HG03280 (cell line): Measurements from ENCODE around the gene DAZAP1.

ENCODE experiments used
- ATAC-seq: cut with Tn5 transposase; IDR thresholded peaks from one replicate; pipeline ENCODE4 v1.9.1; 2021; ENCODE audit warnings: mild to moderate bottlenecking, moderate library complexity; ENCODE audit not compliant: unreplicated experiment

The DAZAP1 gene

DNA sequence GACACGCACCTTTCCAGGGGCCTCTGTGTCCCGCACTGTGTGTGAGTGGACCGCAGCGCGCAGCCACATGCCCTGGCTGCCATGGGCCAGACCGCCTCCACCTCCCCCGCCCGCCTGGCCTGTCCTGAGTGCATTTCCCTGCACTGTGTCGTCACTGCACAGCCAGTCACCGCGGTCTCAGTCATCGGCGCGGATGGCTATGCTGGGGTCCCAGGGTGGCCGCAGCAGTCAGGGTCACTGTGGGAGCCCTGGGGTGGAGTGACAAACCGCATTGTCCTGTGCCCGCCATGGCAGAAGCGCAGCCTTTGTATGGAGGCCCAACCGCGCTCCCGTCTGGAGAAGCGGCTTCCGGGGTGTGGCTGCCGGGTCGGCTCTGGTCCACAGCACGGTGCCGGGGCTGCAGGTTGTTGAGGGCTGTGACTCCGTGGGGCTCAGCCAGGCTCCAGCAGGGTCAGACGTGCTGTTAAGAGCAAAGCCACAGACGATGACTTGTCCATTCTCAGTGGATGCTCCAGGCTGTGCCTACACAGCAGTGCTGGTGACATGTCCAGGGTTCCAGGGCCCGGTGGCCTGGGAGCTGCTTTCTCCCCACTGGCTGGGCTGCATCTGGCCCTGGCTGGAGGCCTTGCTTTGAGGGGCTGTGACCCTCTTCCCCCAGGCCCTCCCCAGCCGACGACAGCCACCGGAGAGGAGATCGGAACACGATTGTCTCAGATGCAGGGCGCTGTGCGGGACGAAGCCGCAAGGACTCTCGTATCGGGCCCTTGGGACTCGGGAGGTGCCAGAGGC lies 30.0 kb upstream of the DAZAP1 start:
- no peak for ATAC-seq

DNA sequence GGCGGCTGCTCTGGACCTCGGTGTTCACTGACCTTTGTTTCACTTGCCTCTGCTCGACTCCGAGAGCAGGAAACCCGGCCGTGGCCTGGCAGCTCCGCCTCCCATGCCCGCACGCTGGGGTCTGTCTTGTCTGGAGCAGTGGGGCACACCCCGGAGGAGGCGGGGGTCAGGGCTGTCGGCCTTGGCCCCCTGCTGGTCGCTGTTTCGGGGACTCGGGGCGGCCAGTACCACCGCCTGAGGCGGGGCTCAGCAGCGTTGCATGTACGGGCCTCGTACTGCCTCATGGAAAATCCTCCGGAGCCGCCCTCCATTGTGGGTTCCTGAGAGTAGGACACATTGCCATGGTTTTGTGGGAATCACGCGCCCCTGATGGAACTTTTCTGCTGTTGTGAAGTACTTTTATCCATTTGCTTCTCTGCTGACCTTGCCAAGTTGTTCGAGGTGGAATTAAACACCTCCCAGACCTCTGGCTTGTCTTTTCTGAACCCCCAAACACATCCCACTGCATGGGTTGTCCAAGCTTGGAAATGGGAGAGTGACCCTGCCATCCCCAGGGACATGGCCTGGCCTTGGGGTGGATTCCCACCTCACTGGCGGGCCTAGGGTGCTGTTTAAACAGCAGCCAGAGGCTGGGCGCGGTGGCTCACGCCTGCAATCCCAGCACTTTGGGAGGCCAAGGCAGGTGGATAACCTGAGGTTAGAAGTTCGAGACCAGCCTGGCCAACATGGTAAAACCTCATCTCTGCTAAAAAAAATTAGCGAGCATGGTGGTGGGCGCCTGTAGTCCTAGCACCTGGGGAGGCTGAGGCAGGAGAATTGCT lies 29.2 kb upstream of the DAZAP1 start:
- no peak for ATAC-seq

DNA sequence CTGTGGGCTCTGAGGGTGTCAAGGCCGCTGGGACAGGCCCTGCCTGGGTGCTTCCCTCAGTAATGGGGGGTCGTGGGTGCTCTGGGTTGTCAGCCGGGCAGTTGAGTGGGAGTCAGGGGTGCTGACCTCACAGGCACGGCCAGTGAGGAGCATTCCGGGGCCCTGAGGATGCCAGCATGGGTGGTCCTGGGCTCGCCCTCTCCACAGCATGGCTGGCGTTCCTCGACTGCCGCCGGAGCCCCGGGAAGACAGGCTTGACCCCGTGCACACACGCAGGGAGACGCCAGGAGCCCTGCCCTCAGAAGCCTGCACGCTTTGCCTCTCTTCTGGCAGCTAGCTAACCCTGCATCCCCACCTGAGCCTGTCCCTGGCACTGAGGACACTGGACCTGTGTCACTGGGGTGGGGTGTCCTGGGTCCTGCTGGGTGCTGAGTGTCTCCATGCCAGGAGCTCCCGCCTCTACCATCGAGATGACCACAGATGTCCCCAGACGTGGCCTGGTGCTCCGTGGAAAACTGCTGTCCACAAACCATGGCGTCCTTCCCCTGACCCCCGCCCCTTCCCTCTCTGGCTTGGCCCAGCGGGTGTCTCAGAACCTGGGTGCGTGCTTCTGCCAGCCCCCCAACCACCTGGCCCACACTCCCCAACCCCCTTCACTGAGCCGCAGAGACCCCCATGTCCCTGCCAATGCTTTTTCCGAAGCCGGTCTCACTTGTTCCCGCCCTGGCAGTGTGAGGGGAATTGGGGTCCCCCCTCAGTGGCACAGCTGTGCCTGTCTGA lies 28.1 kb upstream of the DAZAP1 start:
- no peak for ATAC-seq

DNA sequence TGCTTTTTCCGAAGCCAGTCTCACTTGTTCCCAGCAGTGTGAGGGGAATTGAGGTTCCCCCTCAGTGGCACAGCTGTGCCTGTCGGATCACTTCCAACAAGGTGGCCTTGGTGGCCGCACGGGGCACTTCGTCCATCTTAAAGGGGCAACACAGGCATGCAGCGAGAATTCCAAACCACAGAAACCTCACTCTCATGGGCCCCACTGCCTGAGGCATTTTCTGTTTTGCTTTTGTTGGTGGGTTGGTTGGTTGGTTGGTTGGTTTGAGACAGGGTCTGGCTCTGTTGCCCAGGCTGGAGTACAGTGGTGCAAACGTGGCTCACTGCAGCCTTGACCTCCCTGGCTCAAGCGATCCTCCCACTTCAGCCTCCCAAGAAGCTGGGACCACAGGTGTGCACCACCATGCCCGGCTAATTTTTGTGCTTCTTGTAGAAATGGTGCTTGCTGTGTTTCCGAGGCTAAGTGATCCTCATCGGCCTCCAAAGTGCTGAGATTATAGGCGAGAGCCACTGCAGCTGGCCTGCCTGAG lies 27.4 kb upstream of the DAZAP1 start:
- no peak for ATAC-seq

DNA sequence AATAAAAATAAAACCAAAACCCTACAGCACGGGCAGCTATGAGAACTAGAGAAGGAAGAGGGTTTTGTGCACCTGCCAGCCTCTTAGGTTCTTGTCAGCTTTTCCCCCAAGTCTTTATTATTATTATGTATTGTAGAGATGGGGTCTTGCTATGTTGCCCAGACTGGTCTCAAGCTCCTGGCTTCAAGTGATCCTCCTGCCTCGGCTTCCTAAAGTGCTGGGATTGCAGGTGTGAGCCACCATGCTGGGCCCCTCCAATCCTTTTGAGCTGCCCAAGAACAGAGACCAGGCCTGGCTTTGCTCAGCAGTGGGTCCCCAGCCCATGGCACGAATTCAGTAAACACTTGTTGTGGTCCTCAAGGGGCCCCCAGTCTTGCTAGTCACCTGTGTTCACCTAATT lies 25.1 kb upstream of the DAZAP1 start:
- no peak for ATAC-seq

DNA sequence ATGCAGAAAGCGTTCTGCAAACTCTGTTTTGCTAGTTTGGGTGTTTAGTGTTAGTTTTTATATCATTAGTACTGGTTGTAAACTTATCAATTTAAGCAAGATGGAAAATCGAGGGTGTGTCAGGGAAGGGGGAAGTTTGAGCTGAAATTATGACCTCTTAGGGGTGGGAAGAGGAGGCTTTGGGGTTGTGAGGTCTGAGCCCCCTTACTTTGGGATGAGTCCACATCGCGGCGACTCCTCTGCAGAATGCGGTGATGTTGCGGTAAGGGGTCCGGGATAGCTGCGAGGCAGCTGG lies 24.4 kb upstream of the DAZAP1 start:
- ATAC-seq, result no peak

DNA sequence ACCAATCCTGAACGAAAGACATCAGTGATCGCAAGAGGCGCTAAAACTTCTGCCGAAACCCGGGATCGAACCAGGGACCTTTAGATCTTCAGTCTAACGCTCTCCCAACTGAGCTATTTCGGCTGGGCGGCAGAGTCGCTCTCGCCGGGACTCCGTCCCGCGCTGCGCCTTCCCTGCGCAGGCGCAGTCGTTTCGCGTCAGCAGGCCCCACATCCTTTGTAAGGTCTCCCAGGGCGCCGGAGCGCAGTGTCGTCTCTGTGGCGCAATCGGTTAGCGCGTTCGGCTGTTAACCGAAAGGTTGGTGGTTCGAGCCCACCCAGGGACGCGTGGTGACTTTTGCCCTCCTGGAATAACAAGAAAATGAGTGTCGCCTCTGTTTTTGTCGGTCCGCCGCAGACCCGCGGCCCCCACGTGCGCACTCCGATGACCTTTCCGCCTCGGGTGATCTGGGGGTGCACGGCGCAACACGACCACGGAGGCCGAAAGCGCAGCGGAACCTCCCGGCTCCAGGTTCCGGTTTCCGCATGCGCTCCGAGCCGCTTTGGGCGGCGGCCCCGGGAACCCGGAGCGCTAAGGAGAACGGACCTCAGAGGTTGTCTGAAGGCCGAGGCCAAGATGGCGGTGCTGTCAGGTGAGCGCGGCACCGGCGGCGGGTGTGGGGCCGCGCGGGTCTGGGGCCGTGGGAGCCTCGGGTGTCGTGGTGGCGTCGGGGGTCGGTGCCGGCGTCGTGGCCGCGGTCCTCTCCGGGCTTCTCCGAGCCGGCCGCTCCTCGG lies 23.9 kb upstream of the DAZAP1 start, which contains the start of gene NDUFS7:
NDUFS7 (plus strand) TSS at position 596 of the 773 bp plus-strand sequence; CDS start at position 616, 20 bp downstream.
- peak; percentile 78 for ATAC-seq

DNA sequence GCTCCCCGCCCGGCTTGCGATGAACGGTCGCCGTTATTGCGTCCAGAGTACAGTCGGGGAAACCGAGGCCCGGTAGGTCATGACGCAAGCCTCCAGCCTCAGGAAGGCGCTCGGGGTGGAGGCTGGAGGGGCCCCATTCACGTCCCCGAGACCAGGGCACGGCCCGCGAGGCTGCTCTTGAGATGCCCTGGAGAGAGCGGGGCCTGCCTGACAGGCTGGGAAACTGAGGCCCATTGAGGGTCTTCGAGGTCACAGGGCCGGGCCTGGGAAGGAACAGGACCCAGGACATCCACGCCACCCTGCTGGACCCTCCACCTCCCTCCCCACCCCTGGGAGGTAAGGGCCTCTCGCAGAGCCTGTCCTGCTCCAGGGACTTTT lies 23.3 kb upstream of the DAZAP1 start:
- ATAC-seq, result peak; percentile 1

DNA sequence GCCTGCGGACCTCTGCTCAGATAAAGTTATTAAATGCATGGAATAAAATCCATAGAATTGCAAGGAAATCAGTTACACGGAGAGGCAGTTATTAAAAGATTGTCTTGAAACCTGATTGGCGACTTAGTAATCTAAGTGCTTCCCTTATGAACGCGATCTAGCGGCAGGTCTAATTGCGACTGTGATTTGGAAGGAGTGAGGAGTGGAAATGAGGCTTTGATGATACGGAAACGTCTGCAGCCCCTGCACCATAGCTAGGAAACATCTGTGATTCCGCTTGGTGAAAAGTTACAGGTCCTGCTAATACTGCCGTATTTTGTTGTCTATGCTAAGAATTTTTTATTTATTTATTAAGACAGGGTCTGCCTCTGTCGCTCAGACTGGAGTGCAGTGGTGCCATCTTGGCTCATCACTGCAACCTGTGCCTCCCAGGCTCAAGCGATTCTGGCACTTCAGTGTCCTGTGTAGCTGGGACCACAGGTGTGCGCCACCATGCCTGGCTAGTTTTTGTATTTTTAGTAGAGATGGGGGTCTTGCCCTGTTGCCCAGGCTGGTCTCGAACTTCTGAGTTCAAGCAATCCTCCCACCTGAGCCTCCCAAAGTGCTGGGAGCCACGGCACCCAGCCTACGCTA lies 22.8 kb upstream of the DAZAP1 start:
- ATAC-seq, result no peak

DNA sequence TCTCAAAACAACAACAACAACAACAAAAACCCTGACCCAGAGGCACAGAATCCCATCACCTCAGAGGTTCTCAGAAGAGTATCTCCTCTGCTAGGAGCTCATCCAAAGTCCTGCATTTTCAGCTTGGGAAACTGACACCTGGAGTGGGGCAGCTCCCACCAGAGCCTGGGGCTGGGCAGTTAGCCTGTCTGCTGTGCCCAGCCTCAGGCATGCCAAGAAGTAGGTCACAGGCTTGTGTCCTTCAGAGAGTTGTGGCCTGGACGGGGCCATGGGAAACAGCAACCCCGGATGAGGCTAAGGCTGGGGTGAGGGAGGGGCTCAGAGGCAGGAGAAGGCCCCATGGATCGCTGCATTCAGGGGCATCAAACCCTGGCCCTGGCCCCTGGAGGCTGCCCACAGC lies 21.6 kb upstream of the DAZAP1 start:
- ATAC-seq, result no peak

DNA sequence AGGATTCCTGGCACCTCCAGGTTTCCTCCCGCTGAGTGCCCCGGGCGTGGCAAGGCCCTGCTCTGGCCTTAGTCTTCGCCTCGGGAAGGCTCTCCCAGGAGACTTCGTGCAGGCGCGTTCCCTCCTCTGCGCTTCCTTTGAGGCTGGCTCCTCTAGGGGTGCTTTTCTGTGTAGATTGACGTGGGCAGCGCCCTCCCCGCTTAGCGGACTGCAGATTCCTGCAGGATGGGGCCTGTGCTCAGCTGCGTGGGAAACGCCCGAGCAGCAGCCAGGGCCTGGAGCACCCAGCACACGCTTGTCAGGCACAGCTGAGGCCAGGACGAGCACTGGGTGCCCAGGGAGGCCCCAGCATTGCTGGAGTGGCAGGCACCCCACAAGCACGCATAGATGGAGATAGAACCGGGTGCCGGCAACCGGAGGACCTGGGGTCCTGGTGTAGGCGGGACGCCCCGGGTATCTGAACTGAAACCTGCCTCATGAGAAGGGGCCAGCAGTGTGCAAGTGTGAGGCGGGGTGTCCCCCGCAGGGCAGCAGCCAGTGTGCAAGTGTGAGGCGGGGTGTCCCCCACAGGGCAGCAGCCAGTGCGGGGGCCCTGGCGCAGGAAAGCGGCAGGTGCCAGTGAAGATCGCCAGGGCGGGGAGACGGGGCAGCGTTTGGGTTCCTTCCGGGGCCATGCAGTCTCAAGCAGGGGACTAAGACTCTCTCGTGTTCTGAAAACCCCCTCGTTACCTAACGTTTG lies 20.3 kb upstream of the DAZAP1 start:
- no peak for ATAC-seq

DNA sequence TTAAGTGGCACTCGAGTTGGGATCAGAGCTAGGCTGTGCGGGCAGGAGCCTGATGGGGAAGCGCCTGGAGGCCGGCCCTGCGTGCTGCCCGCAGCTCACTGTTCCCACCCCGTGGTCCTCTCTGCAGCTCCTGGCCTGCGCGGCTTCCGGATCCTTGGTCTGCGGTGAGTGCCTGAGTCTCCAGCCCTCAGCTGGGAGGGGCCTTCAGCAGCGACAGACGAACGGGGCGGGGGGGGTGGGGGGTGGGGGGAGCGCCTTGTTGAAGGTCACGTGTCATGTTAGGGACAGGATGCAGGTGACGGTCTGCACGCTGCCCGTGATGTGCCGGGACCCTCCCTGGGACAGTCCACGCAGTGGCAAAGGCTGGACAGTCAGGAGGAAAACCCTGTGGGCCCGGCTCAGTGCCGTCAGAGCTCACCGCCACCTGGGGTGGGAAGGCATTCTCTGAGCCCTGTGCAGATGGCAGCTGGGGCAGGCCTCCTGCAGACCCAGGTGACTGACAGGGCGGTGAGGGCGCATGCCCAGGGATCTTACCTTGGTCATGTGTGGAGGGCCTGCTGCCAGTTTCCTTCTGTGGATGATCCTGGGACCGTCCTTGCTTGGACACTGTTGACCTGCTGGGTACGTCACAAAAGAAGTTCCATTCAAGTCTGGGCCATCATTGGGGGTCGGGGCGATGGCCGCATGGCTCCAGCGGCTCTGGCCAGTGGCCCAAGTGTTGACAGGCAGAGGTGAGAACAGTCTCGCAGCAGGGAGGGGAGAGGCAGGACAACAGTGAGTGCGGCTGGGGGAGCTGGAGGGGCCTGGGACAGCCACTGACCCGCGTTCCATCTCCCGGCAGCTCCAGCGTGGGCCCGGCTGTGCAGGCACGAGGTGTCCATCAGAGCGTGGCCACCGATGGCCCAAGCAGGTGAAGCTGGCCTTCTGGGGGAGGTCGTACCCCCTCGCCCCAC lies 19.4 kb upstream of the DAZAP1 start:
- ATAC-seq, result no peak

DNA sequence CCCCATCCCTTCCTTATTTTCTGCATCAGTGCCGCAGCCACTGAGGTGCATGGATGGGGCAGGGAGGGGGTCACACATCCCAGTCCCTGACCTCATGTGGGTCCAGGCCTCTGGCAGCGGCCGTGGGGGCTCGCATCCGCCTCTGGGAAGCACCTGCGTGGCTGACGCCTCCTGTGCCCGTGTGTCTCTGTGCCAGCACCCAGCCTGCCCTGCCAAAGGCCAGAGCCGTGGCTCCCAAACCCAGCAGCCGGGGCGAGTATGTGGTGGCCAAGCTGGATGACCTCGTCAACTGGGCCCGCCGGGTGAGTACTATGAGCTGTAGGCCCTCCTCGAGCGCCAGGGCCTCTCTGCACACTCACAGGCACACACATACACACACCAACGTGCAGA lies 18.8 kb upstream of the DAZAP1 start:
- ATAC-seq, result no peak

DNA sequence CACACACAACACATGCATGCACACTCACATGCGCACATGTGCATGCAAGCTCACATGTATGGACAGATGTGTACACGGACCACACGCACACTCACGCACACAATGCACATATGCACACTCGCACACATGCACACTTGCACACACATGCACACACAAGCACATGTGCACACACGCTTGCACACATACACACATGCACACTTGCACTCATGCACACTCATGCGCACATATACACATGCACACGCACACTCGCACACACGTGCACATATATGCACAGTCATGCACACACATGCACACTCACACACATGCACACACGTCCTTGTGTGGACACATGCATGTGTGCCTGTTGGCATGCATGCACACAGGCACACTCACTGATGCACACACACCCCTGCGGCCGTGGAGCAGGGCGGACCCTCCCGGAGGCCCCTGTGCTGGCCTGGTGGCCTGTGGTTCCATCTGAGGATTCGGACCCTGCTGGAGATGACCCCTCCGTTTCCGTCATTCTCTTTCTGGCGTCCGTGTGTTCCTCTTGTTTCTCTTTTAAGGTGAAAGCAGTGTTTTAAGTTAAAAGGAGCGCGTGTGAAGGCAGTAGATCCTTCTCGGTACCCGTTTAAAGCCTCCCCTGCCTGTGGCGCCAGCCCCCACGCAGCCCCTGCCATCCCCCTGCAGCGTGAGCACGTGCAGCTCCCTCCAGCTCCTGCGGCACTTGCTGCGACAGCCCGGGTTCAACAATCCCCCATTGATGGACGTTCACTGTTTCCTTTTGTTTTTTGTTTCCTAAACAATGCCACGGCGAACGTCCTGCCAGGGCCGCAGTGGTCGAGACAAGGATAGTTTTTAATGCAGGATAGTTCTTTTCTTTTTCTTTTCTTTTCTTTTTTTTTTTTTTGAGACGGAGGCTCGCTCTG lies 18.1 kb upstream of the DAZAP1 start:
- ATAC-seq, result no peak

DNA sequence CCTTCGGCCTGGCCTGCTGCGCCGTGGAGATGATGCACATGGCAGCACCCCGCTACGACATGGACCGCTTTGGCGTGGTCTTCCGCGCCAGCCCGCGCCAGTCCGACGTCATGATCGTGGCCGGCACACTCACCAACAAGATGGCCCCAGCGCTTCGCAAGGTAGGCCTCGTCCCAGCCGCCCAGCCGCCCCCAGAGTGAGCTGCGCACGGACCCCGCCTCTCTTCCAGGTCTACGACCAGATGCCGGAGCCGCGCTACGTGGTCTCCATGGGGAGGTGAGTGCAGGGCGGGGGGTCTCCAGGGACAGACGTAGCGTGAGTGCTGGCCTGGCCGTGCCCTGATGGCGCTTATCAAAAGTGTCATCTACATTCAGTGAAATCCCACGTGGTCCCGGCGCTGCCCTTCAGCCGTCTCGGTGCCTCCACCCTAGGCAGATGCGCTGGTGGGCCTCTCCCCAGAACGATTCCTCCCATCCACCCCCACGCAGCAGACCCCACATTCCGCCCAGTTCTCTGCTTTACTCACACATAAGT lies 16.4 kb upstream of the DAZAP1 start:
- no peak for ATAC-seq

DNA sequence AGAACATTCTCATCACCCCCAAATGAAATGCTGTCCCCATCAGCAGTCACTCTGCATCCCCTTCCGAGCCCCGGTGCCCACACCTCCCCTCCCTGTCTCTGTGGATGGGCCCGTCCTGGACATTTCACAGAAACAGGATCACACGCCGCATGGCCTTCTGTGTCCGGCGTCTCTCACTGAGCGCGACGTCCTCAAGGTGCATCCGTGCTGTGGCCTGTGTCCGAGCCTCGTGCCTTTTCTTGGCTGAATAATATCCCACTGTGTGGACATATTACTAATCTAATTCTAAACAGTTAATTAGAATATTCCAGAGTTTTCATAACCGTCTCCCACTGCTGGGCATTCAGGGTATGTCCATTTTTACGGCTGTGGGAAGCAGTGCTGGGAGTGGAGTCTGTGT lies 15.0 kb upstream of the DAZAP1 start:
- no peak for ATAC-seq

DNA sequence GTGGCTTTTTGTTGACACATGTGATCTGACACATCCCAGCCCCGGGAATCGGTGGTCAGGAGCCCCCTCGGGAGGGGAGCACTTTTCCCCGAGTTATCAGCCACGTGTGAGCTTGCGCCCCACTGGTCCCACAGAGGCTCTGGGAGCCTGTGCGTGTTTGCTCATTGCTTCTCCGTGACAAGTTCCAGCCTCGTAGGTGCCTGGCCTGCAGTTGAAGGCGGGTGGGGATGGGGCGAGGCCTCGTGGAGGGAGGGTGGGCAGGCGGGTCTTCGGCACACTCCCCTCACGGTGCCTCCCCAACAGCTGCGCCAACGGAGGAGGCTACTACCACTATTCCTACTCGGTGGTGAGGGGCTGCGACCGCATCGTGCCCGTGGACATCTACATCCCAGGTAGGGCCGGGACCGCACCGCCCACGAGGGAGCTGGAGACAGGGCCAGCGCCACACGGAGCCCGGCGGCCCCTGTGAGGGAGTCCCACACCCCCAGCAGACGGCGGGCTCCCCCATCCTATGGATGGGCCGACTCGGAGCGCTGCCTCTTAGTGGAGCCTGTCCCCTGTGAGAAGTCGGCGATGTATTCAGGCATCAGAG lies 14.4 kb upstream of the DAZAP1 start:
- ATAC-seq, result no peak
